Liver (tissue), 9 donors: ENCODE data around the gene SWAP70. TPM values are rescaled to one million over a fixed set of nuclear protein-coding genes. Genes with fewer than 3 reads are reported as not detected.

Experiments
- DNase-seq: peaks from one replicate; pipeline ENCODE4 v3.0.0-alpha.2; 2017; ENCODE audit warnings: low spot score
- H3K27ac ChIP-seq, 2 donors: one replicate each; pipeline ENCODE4 v1.7.0; 2013; ENCODE audit warnings: inconsistent platforms in 2 of 2, low read length in 2 of 2, control low read depth in 1 of 2, low read depth in 1 of 2, mild to moderate bottlenecking in 1 of 2
- H3K27me3 ChIP-seq, 4 donors: one replicate each; pipeline versions ENCODE4 v1.6.1 to v1.7.0; 2013; ENCODE audit warnings: low read length in 3 of 4, inconsistent platforms in 1 of 4, mild to moderate bottlenecking in 1 of 4, moderate library complexity in 1 of 4; ENCODE audit not compliant: control insufficient read depth in 4 of 4, insufficient read depth in 4 of 4
- H3K36me3 ChIP-seq, 4 donors: one replicate each; pipeline versions ENCODE4 v1.6.1 to v1.7.0; 2013; ENCODE audit warnings: low read length in 3 of 4, mild to moderate bottlenecking in 3 of 4, low read depth in 1 of 4, moderate library complexity in 1 of 4; ENCODE audit not compliant: control insufficient read depth in 4 of 4, insufficient read depth in 3 of 4
- H3K4me1 ChIP-seq, 4 donors: one replicate each; pipeline versions ENCODE4 v1.6.1 to v1.7.0; 2013; ENCODE audit warnings: low read length in 3 of 4, mild to moderate bottlenecking in 3 of 4, moderate library complexity in 1 of 4; ENCODE audit not compliant: control insufficient read depth in 4 of 4, insufficient read depth in 4 of 4
- H3K4me3 ChIP-seq, 3 donors: one replicate each; pipeline versions ENCODE4 v1.6.1 to v1.7.0; 2013; ENCODE audit warnings: low read length in 3 of 3, control low read depth in 1 of 3, low read depth in 1 of 3, mild to moderate bottlenecking in 1 of 3
- H3K9ac ChIP-seq, 2 donors: one replicate each; pipeline ENCODE4 v1.7.0; 2013; ENCODE audit warnings: low read length in 2 of 2, mild to moderate bottlenecking in 2 of 2, moderate library complexity in 2 of 2, control low read depth in 1 of 2, low read depth in 1 of 2
- H3K9me3 ChIP-seq, 4 donors: one replicate each; pipeline versions ENCODE4 v1.6.1 to v1.7.0; 2013; ENCODE audit warnings: low read length in 3 of 4; ENCODE audit not compliant: control insufficient read depth in 4 of 4
- ATF3 ChIP-seq: IDR thresholded peaks from 2 replicates; pipeline ENCODE4 v1.6.1; 2016; ENCODE audit warnings: antibody characterized with exemption
- CTCF ChIP-seq: fragments of 150-350 bp; IDR thresholded peaks from 2 replicates; pipeline ENCODE4 v1.5.1; 2017; ENCODE audit warnings: improper control_type of control experiment, low read depth, low read length; ENCODE audit not compliant: missing input control
- EGR1 ChIP-seq, 2 donors: IDR thresholded peaks; 2 replicates each; pipeline ENCODE4 v1.6.1; 2016 to 2018; ENCODE audit warnings: antibody characterized with exemption in 2 of 2, low read depth in 2 of 2
- FOXA1 ChIP-seq: IDR thresholded peaks from 2 replicates; pipeline ENCODE4 v1.6.1; 2016; ENCODE audit warnings: antibody characterized with exemption
- GABPA ChIP-seq, 2 donors: IDR thresholded peaks in 1 of 2; conservative IDR thresholded peaks in 1 of 2; 2 replicates each; pipeline ENCODE4 v1.6.1; 2016; ENCODE audit warnings: antibody characterized with exemption in 2 of 2, mild to moderate bottlenecking in 1 of 2, moderate library complexity in 1 of 2
- HNF4A ChIP-seq, 2 donors: conservative IDR thresholded peaks; 2 replicates each; pipeline ENCODE4 v1.6.1; 2016; ENCODE audit warnings: antibody characterized with exemption in 2 of 2, mild to moderate bottlenecking in 2 of 2
- HNF4G ChIP-seq: IDR thresholded peaks from 2 replicates; pipeline ENCODE4 v1.6.1; 2016; ENCODE audit warnings: antibody characterized with exemption
- JUND ChIP-seq, 2 donors: IDR thresholded peaks; 2 replicates each; pipeline ENCODE4 v1.6.1; 2016; ENCODE audit warnings: antibody characterized with exemption in 2 of 2
- NR2F2 ChIP-seq: IDR thresholded peaks from 2 replicates; pipeline ENCODE4 v1.6.1; 2016; ENCODE audit warnings: antibody characterized with exemption
- RAD21 ChIP-seq, 2 donors: IDR thresholded peaks; 2 replicates each; pipeline ENCODE4 v1.6.1; 2016; ENCODE audit warnings: antibody characterized with exemption in 2 of 2, mild to moderate bottlenecking in 2 of 2
- REST ChIP-seq: IDR thresholded peaks from 2 replicates; pipeline ENCODE4 v1.6.1; 2016; ENCODE audit warnings: antibody characterized with exemption, mild to moderate bottlenecking
- RXRA ChIP-seq, 2 donors: IDR thresholded peaks; 2 replicates each; pipeline ENCODE4 v1.6.1; 2017 to 2018; ENCODE audit warnings: antibody characterized with exemption in 2 of 2, mild to moderate bottlenecking in 1 of 2
- SP1 ChIP-seq: IDR thresholded peaks from 2 replicates; pipeline ENCODE4 v1.6.1; 2018; ENCODE audit warnings: antibody characterized with exemption, mild to moderate bottlenecking
- TAF1 ChIP-seq: conservative IDR thresholded peaks from 2 replicates; pipeline ENCODE4 v1.6.1; 2016; ENCODE audit warnings: antibody characterized with exemption, mild to moderate bottlenecking
- YY1 ChIP-seq: IDR thresholded peaks from 2 replicates; pipeline ENCODE4 v1.6.1; 2016; ENCODE audit warnings: antibody characterized with exemption, mild to moderate bottlenecking
- ZBTB33 ChIP-seq: IDR thresholded peaks from 2 replicates; pipeline ENCODE4 v1.6.1; 2016; ENCODE audit warnings: antibody characterized with exemption
- WGBS: extraction: QIAGEN DNeasy Blood & Tissue Kit; methylation state at CpG from one replicate; pipeline ENCODE4 v1.1.7; 2013; 5-methylcytosine and 5-hydroxymethylcytosine counted together
- polyA plus RNA-seq, 2 donors: library from polyadenylated mRNA; stranded (reverse) in 1 of 2; unstranded in 1 of 2; fragments of 200-250 nt in 1 of 2; fragments of >200 nt in 1 of 2; fragmentation: Nextera tagmentation in 1 of 2; extraction: Ambion mirVana in 1 of 2; gene quantifications; one replicate each; pipeline versions ENCODE4 v1.2.1 to v1.2.3, GENCODE V29; 2013 to 2015
- total RNA-seq, 2 donors: library from RNA; depleted of rRNA; stranded (reverse); fragments of >200 nt; gene quantifications; one replicate each; pipeline ENCODE4 v1.2.3, GENCODE V29; 2014
- TF ChIP-seq, protein P1 (sequence below): IDR thresholded peaks from 2 replicates; pipeline ENCODE4 v1.6.1; 2016; ENCODE audit warnings: antibody characterized with exemption
- donor health status: healthy.
- donor health status: healthy.
- donor health status: healthy.
- donor health status: healthy.
- donor health status: healthy.

The SWAP70 gene
- total and polyA plus RNA-seq, 4 donors: 4.0 to 8.4 (median 5.8) TPM

- Histone ChIP-seq H3K4me3 (no peak overlapping the region), H3K36me3 (no peaks in the 10 kb centered on the region), H3K9ac (no peak overlapping the region), H3K4me1 (no peaks in the 10 kb centered on the region), H3K27ac (no peak overlapping the region), H3K9me3 (no peaks in the 10 kb centered on the region), H3K27me3 (no peaks in the 10 kb centered on the region)
- 95% methylated on average over 1 of the region's 1 CpG for WGBS
- no peak for DNase-seq
- no peak for TF ChIP-seq EGR1 (IDR thresholded peaks at IDR 0.05; ENCODE audit: low read depth in 2 of 2)
Measured at GRCh38 chr11:9710852-9711251, 47.0 kb downstream of the SWAP70 start.

GRCh38 chr11:9711454-9712307 is 47.8 kb downstream of the SWAP70 start:
- H3K4me3 ChIP-seq: no peak overlapping the region
- H3K27ac ChIP-seq: no peak overlapping the region
- TF ChIP-seq HNF4A (conservative IDR thresholded peaks at IDR 0.05) (no peak), ATF3 (no peak), YY1 (no peak), EGR1 (IDR thresholded peaks at IDR 0.05; ENCODE audit: low read depth in 2 of 2) (no peak), GABPA (IDR thresholded peaks at IDR 0.05 in 1 of 2, conservative IDR thresholded peaks at IDR 0.05 in 1 of 2) (no peak), FOXA1 (no peak), TAF1 (no peak), RXRA (IDR thresholded peaks at IDR 0.05) (no peak), NR2F2 (no peak), RAD21 (IDR thresholded peaks at IDR 0.05) (no peak)
- TF ChIP-seq, protein P1, sequence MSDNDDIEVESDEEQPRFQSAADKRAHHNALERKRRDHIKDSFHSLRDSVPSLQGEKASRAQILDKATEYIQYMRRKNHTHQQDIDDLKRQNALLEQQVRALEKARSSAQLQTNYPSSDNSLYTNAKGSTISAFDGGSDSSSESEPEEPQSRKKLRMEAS: no peak
- H3K9ac ChIP-seq: no peak overlapping the region
- no peaks in the 10 kb centered on the region for H3K36me3 ChIP-seq
- H3K9me3 ChIP-seq: no peaks in the 10 kb centered on the region
- 92% methylated on average over 7 of the region's 7 CpGs for WGBS
- no peaks in the 10 kb centered on the region for H3K27me3 ChIP-seq
- no peak for DNase-seq
- H3K4me1 ChIP-seq: no peaks in the 10 kb centered on the region

DNA sequence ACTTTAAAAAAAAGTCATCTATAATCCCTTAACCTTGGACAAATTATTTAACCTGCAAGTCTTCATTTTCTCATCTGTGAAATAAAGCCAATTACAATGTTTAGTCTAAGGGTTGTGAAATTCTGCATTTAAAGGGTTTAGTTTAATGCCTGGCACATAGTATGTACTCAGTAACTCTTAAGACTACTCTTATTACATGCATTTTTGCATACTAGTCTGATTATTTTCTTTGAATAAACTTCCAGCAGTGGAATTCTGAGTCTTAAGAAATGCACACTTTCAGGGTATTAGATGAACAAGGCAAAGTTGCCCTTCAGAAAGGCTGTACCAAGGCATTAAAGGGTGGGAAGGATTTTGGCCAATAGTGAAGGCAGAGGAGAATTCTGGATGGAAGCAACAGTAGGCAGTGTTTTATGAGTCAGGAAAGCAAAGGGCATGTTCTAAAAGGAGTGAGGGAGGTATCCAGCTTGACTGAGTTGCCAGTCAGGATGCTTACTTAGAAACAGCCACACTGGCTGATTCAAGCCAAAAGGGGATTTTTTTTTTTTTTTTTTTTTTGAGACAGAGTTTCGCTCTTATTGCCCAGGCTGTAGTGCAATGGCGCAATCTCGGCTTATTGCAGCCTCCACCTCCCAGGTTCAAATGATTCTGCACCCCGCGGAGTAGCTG is 50.5 kb downstream of the SWAP70 start:
- no peaks in the 10 kb centered on the region for H3K27me3 ChIP-seq
- TF ChIP-seq ZBTB33 (no peak), HNF4G (no peak), SP1 (no peak), RXRA (IDR thresholded peaks at IDR 0.05) (no peak), GABPA (IDR thresholded peaks at IDR 0.05 in 1 of 2, conservative IDR thresholded peaks at IDR 0.05 in 1 of 2) (no peak), FOXA1 (no peak), HNF4A (conservative IDR thresholded peaks at IDR 0.05) (no peak), NR2F2 (no peak), TAF1 (no peak), YY1 (no peak), JUND (IDR thresholded peaks at IDR 0.05) (no peak), CTCF (no peak), EGR1 (IDR thresholded peaks at IDR 0.05; ENCODE audit: low read depth in 2 of 2) (no peak), RAD21 (IDR thresholded peaks at IDR 0.05) (no peak), REST (no peak)
- TF ChIP-seq, protein P1: no peak
- H3K36me3 ChIP-seq: no peaks in the 10 kb centered on the region
- no peaks in the 10 kb centered on the region for H3K9me3 ChIP-seq
- H3K4me1 ChIP-seq: no peaks in the 10 kb centered on the region
- H3K9ac ChIP-seq: no peak overlapping the region
- no peak for DNase-seq
- H3K27ac ChIP-seq: no peak overlapping the region
- 97% methylated on average over 5 of the region's 5 CpGs for WGBS
- no peak overlapping the region for H3K4me3 ChIP-seq
